ENCODE results near the gene RBM20.

Gene RBM20

DNA sequence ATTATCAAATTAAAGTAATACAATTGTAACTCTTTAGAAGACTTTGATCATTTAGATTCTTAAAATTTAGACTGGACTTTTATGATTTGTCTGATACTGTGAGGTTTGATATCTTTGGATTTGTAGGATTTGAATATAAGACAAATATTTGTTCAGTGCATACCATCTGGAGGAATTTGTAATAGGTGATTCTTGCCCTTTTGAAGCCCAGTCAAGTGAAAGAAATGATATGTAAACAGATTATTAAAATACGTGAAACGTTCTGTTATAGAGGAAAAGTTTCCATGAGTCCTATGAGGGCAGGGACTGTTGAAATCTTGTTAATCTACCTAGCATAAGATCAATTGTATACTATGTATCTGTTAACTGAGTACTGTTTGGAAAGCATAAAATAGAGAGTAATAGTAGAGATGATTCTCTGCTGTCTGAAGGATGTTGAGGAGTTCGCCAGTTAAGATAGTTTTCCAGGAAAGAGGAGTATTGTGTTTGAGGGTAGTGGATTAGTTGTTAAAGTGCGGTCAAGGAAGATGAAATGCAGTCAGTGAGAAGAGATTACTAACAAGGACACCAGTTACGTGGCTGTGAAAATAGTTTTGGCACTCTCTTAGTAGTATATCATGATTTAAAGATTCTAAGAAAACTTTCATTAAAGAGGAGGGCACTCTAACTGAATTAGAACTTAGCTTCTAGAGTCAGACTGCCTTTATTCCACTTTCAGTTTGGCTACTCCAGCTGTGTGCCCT is 242.0 kb downstream of the RBM20 start:
- POLR2A ChIA-PET, result no interaction called here
- Histone ChIP-seq H3K36me3 (ENCODE audit: control insufficient read depth in 4 of 4, insufficient read depth in 4 of 4, low read length in 3 of 4) (peaks cover 19 to 83% (median 35%) of the 10 kb centered on the region in 4 experiments), H3K4me1 (ENCODE audit: control extremely low read depth in 1 of 4, control insufficient read depth in 4 of 4, insufficient read depth in 4 of 4, low read length in 3 of 4) (peaks cover 0 to 4% (median 1%) of the 10 kb centered on the region in 4 experiments), H3K27ac (ENCODE audit: insufficient read depth in 1 of 2, low read depth in 1 of 2, low read length in 2 of 2, poor library complexity in 1 of 2, severe bottlenecking in 2 of 2) (no peak overlapping the region), H3K27me3 (replicated peaks in 2 of 5; ENCODE audit: control insufficient read depth in 4 of 5, insufficient read depth in 5 of 5, low read length in 4 of 5) (no peaks in the 10 kb centered on the region), H3K9me3 (ENCODE audit: control extremely low read depth in 1 of 5, control insufficient read depth in 4 of 5, insufficient read depth in 2 of 5, low read depth in 1 of 5, low read length in 4 of 5) (no peaks in the 10 kb centered on the region), H3K4me3 (ENCODE audit: control insufficient read depth in 1 of 7, extremely low read depth in 1 of 7, insufficient read depth in 4 of 7, low read depth in 2 of 7, low read length in 6 of 7) (no peak overlapping the region)
- WGBS (ENCODE audit: insufficient coverage), result 67% methylated on average over 3 of the region's 5 CpGs
- CTCF ChIA-PET, result interaction anchor here (1.3 to 1.6 kb wide), 4 partner anchors 10 to 141 kb away, joined by 3 to 7 read pairs (median 4); no protein-coding TSS in a partner anchor
- no peak for DNase-seq

DNA sequence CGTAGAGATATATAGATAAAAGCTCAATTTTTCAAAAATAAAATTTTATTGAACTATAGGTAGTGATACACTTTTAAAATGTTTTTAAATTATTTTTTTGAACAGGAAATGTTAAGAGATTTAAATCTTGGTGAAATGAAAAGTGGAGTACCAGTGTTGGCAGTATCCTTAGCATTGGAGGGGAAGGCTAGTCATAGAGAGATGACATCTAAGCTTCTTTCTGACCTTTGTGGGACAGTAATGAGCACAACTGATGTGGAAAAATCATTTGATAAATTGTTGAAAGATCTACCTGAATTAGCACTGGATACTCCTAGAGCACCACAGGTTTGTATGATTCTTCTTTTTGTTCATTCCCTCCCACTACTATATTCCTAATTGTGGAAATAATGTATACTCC is 243.4 kb downstream of the RBM20 start:
- H3K4me1 ChIP-seq (ENCODE audit: control extremely low read depth in 1 of 4, control insufficient read depth in 4 of 4, insufficient read depth in 4 of 4, low read length in 3 of 4), result peaks cover 0 to 4% (median 1%) of the 10 kb centered on the region in 4 experiments
- no peaks in the 10 kb centered on the region for H3K9me3 ChIP-seq (ENCODE audit: control extremely low read depth in 1 of 5, control insufficient read depth in 4 of 5, insufficient read depth in 2 of 5, low read depth in 1 of 5, low read length in 4 of 5)
- no peaks in the 10 kb centered on the region for H3K27me3 ChIP-seq (replicated peaks in 2 of 5; ENCODE audit: control insufficient read depth in 4 of 5, insufficient read depth in 5 of 5, low read length in 4 of 5)
- H3K27ac ChIP-seq (ENCODE audit: insufficient read depth in 1 of 2, low read depth in 1 of 2, low read length in 2 of 2, poor library complexity in 1 of 2, severe bottlenecking in 2 of 2), result no peak overlapping the region
- H3K36me3 ChIP-seq (ENCODE audit: control insufficient read depth in 4 of 4, insufficient read depth in 4 of 4, low read length in 3 of 4), result peaks cover 19 to 82% (median 33%) of the 10 kb centered on the region in 4 experiments
- H3K4me3 ChIP-seq (ENCODE audit: control insufficient read depth in 1 of 7, extremely low read depth in 1 of 7, insufficient read depth in 4 of 7, low read depth in 2 of 7, low read length in 6 of 7), result no peak overlapping the region
- no peak for DNase-seq
- CTCF ChIA-PET, result interaction anchor here (0.6 to 1.6 kb wide), 6 partner anchors 9 to 142 kb away, joined by 3 to 7 read pairs (median 4); no protein-coding TSS in a partner anchor
- WGBS (ENCODE audit: insufficient coverage), result no CpG with 5 or more reads among the region's 1 CpG
- POLR2A ChIA-PET, result interaction anchor here (1.2 kb wide), 1 partner anchor 15 kb away, joined by 3 read pairs; no protein-coding TSS in a partner anchor
